ENCODE measurements around the gene LGI1. TPM values are rescaled to one million over a fixed set of nuclear protein-coding genes. Genes with fewer than 3 reads are reported as not detected.

The LGI1 gene
- total RNA-seq, 1 experiment from 2014 or later: 1.2 TPM

- no peaks in the 10 kb centered on the region for H3K79me2 ChIP-seq (ENCODE audit: insufficient read depth, low read length)
- H3K56ac ChIP-seq (ENCODE audit: insufficient read length, low read depth, low read length): no peak overlapping the region
- H2BK15ac ChIP-seq (ENCODE audit: low read depth, low read length): no peak overlapping the region
- H3K9me3 ChIP-seq (ENCODE audit: control insufficient read depth, low read depth, low read length): no peaks in the 10 kb centered on the region
- H3K18ac ChIP-seq (ENCODE audit: insufficient read length, low read depth, low read length): no peak overlapping the region
- H3T11ph ChIP-seq (ENCODE audit: low read length): no peak overlapping the region
- no peak overlapping the region for H2BK20ac ChIP-seq (ENCODE audit: low read depth, low read length, poor library complexity, severe bottlenecking)
- H3K23me2 ChIP-seq (ENCODE audit: insufficient read length, low read depth, low read length, poor library complexity, severe bottlenecking): no peaks in the 10 kb centered on the region
- H3K9me3 Mint-ChIP-seq: no peaks in the 10 kb centered on the region
- H3K4me1 ChIP-seq (ENCODE audit: insufficient read depth, low read length): peaks cover 2% of the 10 kb centered on the region; the same call in 1 of the 2 replicates
- no peak overlapping the region for H2AK5ac ChIP-seq (ENCODE audit: insufficient read length, low read length)
- H3K79me1 ChIP-seq (ENCODE audit: insufficient read depth, low read depth, low read length, poor library complexity, severe bottlenecking): no peaks in the 10 kb centered on the region
- no peak overlapping the region for H2BK12ac ChIP-seq (ENCODE audit: insufficient read length, low read depth, low read length)
- peaks cover 13 to 14% of the 10 kb centered on the region in 2 experiments for H3K4me1 Mint-ChIP-seq
- H4K5ac ChIP-seq (ENCODE audit: insufficient read length, low read depth, low read length): no peak overlapping the region
- H3K14ac ChIP-seq (ENCODE audit: insufficient read depth, low read length): no peak overlapping the region
- H2AFZ ChIP-seq (ENCODE audit: low read length): no peak overlapping the region
- no peak for TF ChIP-seq CTCF (conservative IDR thresholded peaks at IDR 0.05)
- no peak overlapping the region for H2BK120ac ChIP-seq (ENCODE audit: low read depth, low read length, poor library complexity, severe bottlenecking)
- H3K4me2 ChIP-seq (ENCODE audit: insufficient read depth, insufficient read length, low read length): no peak overlapping the region
- H3K4me3 Mint-ChIP-seq: no peak overlapping the region
- H3K27ac ChIP-seq (ENCODE audit: insufficient read length, low read depth, low read length): no peak overlapping the region
- H3K4ac ChIP-seq (ENCODE audit: low read depth, low read length): no peak overlapping the region
- no peak overlapping the region for H3K23ac ChIP-seq (ENCODE audit: insufficient read length, low read depth, low read length)
- no peak overlapping the region for H4K91ac ChIP-seq (ENCODE audit: insufficient read length, low read depth, low read length)
- no peak overlapping the region for H4K8ac ChIP-seq (replicated peaks; ENCODE audit: insufficient read length, low read depth, low read length)
- no peaks in the 10 kb centered on the region for H4K20me1 ChIP-seq (ENCODE audit: control insufficient read depth, insufficient read depth, insufficient read length)
- no peak overlapping the region for H3K9ac ChIP-seq (ENCODE audit: extremely low read depth, insufficient read length, low read length)
- H3K36me3 Mint-ChIP-seq (ENCODE audit: insufficient read depth in 1 of 3, low read depth in 3 of 3): no peaks in the 10 kb centered on the region
- no peak overlapping the region for H3K27ac Mint-ChIP-seq
- no CpG with 5 or more reads among the region's 5 CpGs for WGBS (ENCODE audit: extremely low coverage, insufficient read length, low lambda C conversion rate)
- peaks cover 2% of the 10 kb centered on the region; the same call in 1 of the 2 replicates for H3K27me3 Mint-ChIP-seq (ENCODE audit: low read depth)
- no peak for DNase-seq
- no peaks in the 10 kb centered on the region; the same call in 1 of the 2 replicates for H3K27me3 ChIP-seq (ENCODE audit: insufficient read depth, low read length)
- no peak overlapping the region for H2BK5ac ChIP-seq (ENCODE audit: insufficient read length, low read length)
These were observed 17.6 kb downstream of the LGI1 start for GRCh38 chr10:93775356-93775755.
